DOHH2 (cell line): Measurements from ENCODE around the gene DCTD.

Source experiments
- H3F3A ChIP-seq: fragments of 200-600 bp; sonication (generic), shearing (Covaris generic); 2 replicates; pipeline ENCODE4 v1.6.0; 2016; ENCODE audit warnings: antibody characterized with exemption, mild to moderate bottlenecking; ENCODE audit not compliant: control insufficient read depth, insufficient read depth
- H3K27ac ChIP-seq: fragments of 200-600 bp; sonication (generic); 2 replicates; pipeline ENCODE4 v1.5.1; 2014; ENCODE audit warnings: low read depth, mild to moderate bottlenecking, low read length, moderate library complexity
- H3K27me3 ChIP-seq: fragments of 200-600 bp; sonication (generic); 2 replicates; pipeline ENCODE4 v1.6.1; 2014; ENCODE audit warnings: mild to moderate bottlenecking, low read length, mixed read lengths; ENCODE audit not compliant: control insufficient read depth
- H3K36me3 ChIP-seq: fragments of 200-600 bp; sonication (generic); 2 replicates; pipeline ENCODE4 v1.6.1; 2014; ENCODE audit warnings: mild to moderate bottlenecking, low read length, moderate library complexity, mixed read lengths; ENCODE audit not compliant: control insufficient read depth
- H3K4me1 ChIP-seq: fragments of 200-600 bp; sonication (generic); 2 replicates; pipeline ENCODE4 v1.6.1; 2014; ENCODE audit warnings: mild to moderate bottlenecking, low read length, mixed read lengths; ENCODE audit not compliant: control insufficient read depth
- H3K4me2 ChIP-seq: fragments of 200-600 bp; sonication (generic); 2 replicates; pipeline ENCODE4 v1.6.0; 2014; ENCODE audit warnings: mild to moderate bottlenecking, low read length, moderate library complexity
- H3K4me3 ChIP-seq: fragments of 200-600 bp; sonication (generic); 2 replicates; pipeline ENCODE4 v1.5.1; 2014; ENCODE audit warnings: mild to moderate bottlenecking, low read length, mixed read lengths
- H3K79me2 ChIP-seq: fragments of 200-600 bp; sonication (generic); 2 replicates; pipeline ENCODE4 v1.6.1; 2014; ENCODE audit warnings: mild to moderate bottlenecking, low read length, mixed read lengths; ENCODE audit not compliant: control insufficient read depth
- H3K9me2 ChIP-seq: fragments of 200-600 bp; sonication (generic); replicated peaks from 2 replicates; pipeline ENCODE4 v1.6.1; 2014; ENCODE audit warnings: mild to moderate bottlenecking, low read length, mixed read lengths; ENCODE audit not compliant: control insufficient read depth
- H3K9me3 ChIP-seq: fragments of 200-600 bp; sonication (generic); 2 replicates; pipeline ENCODE4 v1.6.1; 2014; ENCODE audit warnings: antibody characterized with exemption, low read length, mixed read lengths; ENCODE audit not compliant: control insufficient read depth, insufficient read depth
- H4K20me1 ChIP-seq: fragments of 200-600 bp; sonication (generic); 2 replicates; pipeline ENCODE4 v1.6.0; 2014; ENCODE audit warnings: low read depth, mild to moderate bottlenecking, antibody characterized with exemption, low read length, moderate library complexity; ENCODE audit not compliant: control insufficient read depth, insufficient read depth
- EZH2phosphoT487 ChIP-seq: fragments of 200-600 bp; sonication (generic); IDR thresholded peaks from 2 replicates; pipeline ENCODE4 v1.6.1; 2017; ENCODE audit warnings: borderline replicate concordance, mild to moderate bottlenecking, antibody characterized with exemption, low read length, moderate library complexity, mixed read lengths
- TF ChIP-seq, protein P1 (sequence below): fragments of 200-600 bp; sonication (generic); IDR thresholded peaks from one replicate; pipeline ENCODE4 v1.5.1; 2014; ENCODE audit warnings: antibody characterized with exemption, mild to moderate bottlenecking, low read depth, low read length; ENCODE audit not compliant: poor library complexity, severe bottlenecking

The DCTD gene

DNA sequence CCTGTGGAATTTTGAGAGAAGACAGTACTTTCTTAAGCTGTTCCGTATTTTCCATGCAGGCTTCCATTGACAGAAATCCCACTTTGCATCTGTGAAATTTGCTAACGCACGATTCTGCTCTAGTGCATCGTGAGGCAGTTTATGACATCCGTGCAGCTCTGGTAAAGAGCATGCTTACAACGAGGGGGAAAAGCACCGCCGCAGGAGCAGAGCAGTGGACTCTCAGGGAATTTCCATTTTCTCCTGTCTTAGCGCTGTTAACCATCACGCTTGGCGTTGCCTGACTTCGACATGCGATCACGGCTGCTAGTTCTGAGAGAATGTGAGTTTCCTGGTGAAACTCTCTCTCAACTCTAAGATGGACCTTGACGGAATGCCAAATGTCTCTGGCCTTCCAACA lies 43.9 kb downstream of the DCTD start:
- Histone ChIP-seq H3K79me2 (no peaks in the 10 kb centered on the region), H3K27ac (no peak overlapping the region), H3K4me2 (peak overlapping the region; percentile 55; the same call in 1 of the 2 replicates), H4K20me1 (peaks cover 3% of the 10 kb centered on the region; the same call in 1 of the 2 replicates), H3K27me3 (peaks cover 21% of the 10 kb centered on the region), H3K4me1 (peaks cover 23% of the 10 kb centered on the region), H3K36me3 (no peaks in the 10 kb centered on the region), H3K9me2 (no peaks in the 10 kb centered on the region), H3F3A (peaks cover 6% of the 10 kb centered on the region; the same call in 1 of the 2 replicates), H3K4me3 (no peak overlapping the region), H3K9me3 (no peaks in the 10 kb centered on the region)
- TF ChIP-seq, protein P1, sequence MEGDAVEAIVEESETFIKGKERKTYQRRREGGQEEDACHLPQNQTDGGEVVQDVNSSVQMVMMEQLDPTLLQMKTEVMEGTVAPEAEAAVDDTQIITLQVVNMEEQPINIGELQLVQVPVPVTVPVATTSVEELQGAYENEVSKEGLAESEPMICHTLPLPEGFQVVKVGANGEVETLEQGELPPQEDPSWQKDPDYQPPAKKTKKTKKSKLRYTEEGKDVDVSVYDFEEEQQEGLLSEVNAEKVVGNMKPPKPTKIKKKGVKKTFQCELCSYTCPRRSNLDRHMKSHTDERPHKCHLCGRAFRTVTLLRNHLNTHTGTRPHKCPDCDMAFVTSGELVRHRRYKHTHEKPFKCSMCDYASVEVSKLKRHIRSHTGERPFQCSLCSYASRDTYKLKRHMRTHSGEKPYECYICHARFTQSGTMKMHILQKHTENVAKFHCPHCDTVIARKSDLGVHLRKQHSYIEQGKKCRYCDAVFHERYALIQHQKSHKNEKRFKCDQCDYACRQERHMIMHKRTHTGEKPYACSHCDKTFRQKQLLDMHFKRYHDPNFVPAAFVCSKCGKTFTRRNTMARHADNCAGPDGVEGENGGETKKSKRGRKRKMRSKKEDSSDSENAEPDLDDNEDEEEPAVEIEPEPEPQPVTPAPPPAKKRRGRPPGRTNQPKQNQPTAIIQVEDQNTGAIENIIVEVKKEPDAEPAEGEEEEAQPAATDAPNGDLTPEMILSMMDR, result no peak
- TF ChIP-seq EZH2phosphoT487, result no peak

- H3K4me1 ChIP-seq, result peaks cover 23% of the 10 kb centered on the region
- no peaks in the 10 kb centered on the region for H3K36me3 ChIP-seq
- peaks cover 6% of the 10 kb centered on the region; the same call in 1 of the 2 replicates for H3F3A ChIP-seq
- TF ChIP-seq EZH2phosphoT487, result no peak
- TF ChIP-seq, protein P1, result no peak
- no peak overlapping the region for H3K4me3 ChIP-seq
- no peaks in the 10 kb centered on the region for H3K79me2 ChIP-seq
- H3K9me2 ChIP-seq, result no peaks in the 10 kb centered on the region
- H3K27ac ChIP-seq, result no peak overlapping the region
- H4K20me1 ChIP-seq, result peaks cover 3% of the 10 kb centered on the region; the same call in 1 of the 2 replicates
- H3K9me3 ChIP-seq, result no peaks in the 10 kb centered on the region
- H3K4me2 ChIP-seq, result no peak overlapping the region
- H3K27me3 ChIP-seq, result peaks cover 21% of the 10 kb centered on the region
Observed at GRCh38 chr4:182872886-182873285, 44.3 kb downstream of the DCTD start.

DNA sequence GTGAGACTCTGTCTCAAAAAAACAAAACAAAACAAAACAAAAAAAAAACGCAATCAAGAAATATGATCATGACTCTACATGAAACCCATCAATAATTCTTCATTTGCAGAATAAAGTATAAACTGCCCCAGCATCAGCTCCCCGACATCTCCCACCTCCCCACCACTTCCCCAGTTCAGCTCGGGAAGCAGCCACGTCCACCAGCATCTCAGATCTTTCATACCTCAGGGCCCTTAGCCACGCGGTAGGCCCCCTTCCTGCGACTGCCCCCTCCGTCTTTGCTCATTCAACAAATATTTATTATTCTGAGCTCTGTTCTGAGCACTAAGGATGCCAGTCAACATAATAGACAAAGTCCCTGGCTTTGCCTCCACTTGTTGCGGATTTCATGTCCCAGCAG lies 45.6 kb downstream of the DCTD start:
- no peaks in the 10 kb centered on the region for H3K79me2 ChIP-seq
- H3K27ac ChIP-seq, result no peak overlapping the region
- no peaks in the 10 kb centered on the region for H3K36me3 ChIP-seq
- H3K9me2 ChIP-seq, result no peaks in the 10 kb centered on the region
- no peak overlapping the region for H3K4me2 ChIP-seq
- peaks cover 3% of the 10 kb centered on the region; the same call in 1 of the 2 replicates for H4K20me1 ChIP-seq
- peaks cover 24% of the 10 kb centered on the region for H3K27me3 ChIP-seq
- no peaks in the 10 kb centered on the region for H3K9me3 ChIP-seq
- TF ChIP-seq EZH2phosphoT487, result no peak
- TF ChIP-seq, protein P1, result no peak
- no peak overlapping the region for H3K4me3 ChIP-seq
- peaks cover 23% of the 10 kb centered on the region for H3K4me1 ChIP-seq
- peaks cover 6% of the 10 kb centered on the region; the same call in 1 of the 2 replicates for H3F3A ChIP-seq
